Measurements from ENCODE around the gene DDA1. TPM values are rescaled to one million over a fixed set of nuclear protein-coding genes. Genes with fewer than 3 reads are reported as not detected.

DDA1 gene
- total and polyA plus RNA-seq, 2 of the 13 experiments (the other 11 are each of a cell fraction or from before 2014, with no cell fraction given): 24.5 to 26.0 TPM

- no peak for TF ChIP-seq AKNA (CRISPR knock-in tag; IDR thresholded peaks at IDR 0.05; ENCODE audit: borderline replicate concordance)
- no peak for TF ChIP-seq ZNF720 (CRISPR knock-in tag; IDR thresholded peaks at IDR 0.05)
- TF ChIP-seq, protein P1, sequence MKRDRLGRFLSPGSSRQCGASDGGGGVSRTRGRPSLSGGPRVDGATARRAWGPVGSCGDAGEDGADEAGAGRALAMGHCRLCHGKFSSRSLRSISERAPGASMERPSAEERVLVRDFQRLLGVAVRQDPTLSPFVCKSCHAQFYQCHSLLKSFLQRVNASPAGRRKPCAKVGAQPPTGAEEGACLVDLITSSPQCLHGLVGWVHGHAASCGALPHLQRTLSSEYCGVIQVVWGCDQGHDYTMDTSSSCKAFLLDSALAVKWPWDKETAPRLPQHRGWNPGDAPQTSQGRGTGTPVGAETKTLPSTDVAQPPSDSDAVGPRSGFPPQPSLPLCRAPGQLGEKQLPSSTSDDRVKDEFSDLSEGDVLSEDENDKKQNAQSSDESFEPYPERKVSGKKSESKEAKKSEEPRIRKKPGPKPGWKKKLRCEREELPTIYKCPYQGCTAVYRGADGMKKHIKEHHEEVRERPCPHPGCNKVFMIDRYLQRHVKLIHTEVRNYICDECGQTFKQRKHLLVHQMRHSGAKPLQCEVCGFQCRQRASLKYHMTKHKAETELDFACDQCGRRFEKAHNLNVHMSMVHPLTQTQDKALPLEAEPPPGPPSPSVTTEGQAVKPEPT (CRISPR knock-in tag; IDR thresholded peaks at IDR 0.05; ENCODE audit: low read depth): no peak
- no peak for TF ChIP-seq SIX1 (CRISPR knock-in tag; IDR thresholded peaks at IDR 0.05; ENCODE audit: borderline replicate concordance)
- TF ChIP-seq ZNF468 (CRISPR knock-in tag; IDR thresholded peaks at IDR 0.05): no peak
- TF ChIP-seq CENPBD1 (CRISPR knock-in tag; IDR thresholded peaks at IDR 0.05; ENCODE audit: borderline replicate concordance, low read depth): no peak
- TF ChIP-seq TMF1 (CRISPR knock-in tag; IDR thresholded peaks at IDR 0.05; ENCODE audit: low read depth): peak; percentile 74; the same call in 1 of the 2 replicates
- TF ChIP-seq ZNF234 (CRISPR knock-in tag; conservative IDR thresholded peaks at IDR 0.05): no peak
- TF ChIP-seq PAF1 (CRISPR knock-in tag; IDR thresholded peaks at IDR 0.05): no peak
- peak; percentile 42; the same call in 1 of the 2 replicates for TF ChIP-seq ZNF580 (CRISPR knock-in tag; IDR thresholded peaks at IDR 0.05; ENCODE audit: borderline replicate concordance, low read depth)
- peak; percentile 30; the same call in 1 of the 2 replicates for TF ChIP-seq ELF1 (CRISPR knock-in tag; IDR thresholded peaks at IDR 0.05)
- no peak for TF ChIP-seq KLF15 (CRISPR knock-in tag; IDR thresholded peaks at IDR 0.05; ENCODE audit: borderline replicate concordance)
- TF ChIP-seq GPN1 (CRISPR knock-in tag; IDR thresholded peaks at IDR 0.05; ENCODE audit: borderline replicate concordance): no peak
- TF ChIP-seq RELA (CRISPR knock-in tag; IDR thresholded peaks at IDR 0.05): no peak
- TF ChIP-seq NFE2L2 (IDR thresholded peaks at IDR 0.05; ENCODE audit: low read length): no peak
- peak; percentile 81 for TF ChIP-seq YY1 (IDR thresholded peaks at IDR 0.05; ENCODE audit: insufficient read depth, insufficient replicate concordance, low read depth, low read length)
- no peak for TF ChIP-seq GTF2F1 (IDR thresholded peaks at IDR 0.05; ENCODE audit: low read length)
- TF ChIP-seq ZNF282 (IDR thresholded peaks at IDR 0.05; ENCODE audit: partially characterized antibody): no peak
- TF ChIP-seq MTF1 (CRISPR knock-in tag; IDR thresholded peaks at IDR 0.05): no peak
Measured at GRCh38 chr19:17334414-17335409, 25.3 kb downstream of the DDA1 start, which contains the start of gene ANO8 (continued).
